ENCODE measurements around the gene STXBP5. TPM values are rescaled to one million over a fixed set of nuclear protein-coding genes. Genes with fewer than 3 reads are reported as not detected.

STXBP5 gene
- total and polyA plus RNA-seq, 9 of the 15 experiments (the other 6 are each of a cell fraction or from before 2014, with no cell fraction given), result 23.3 to 172 (median 71.5) TPM

DNA sequence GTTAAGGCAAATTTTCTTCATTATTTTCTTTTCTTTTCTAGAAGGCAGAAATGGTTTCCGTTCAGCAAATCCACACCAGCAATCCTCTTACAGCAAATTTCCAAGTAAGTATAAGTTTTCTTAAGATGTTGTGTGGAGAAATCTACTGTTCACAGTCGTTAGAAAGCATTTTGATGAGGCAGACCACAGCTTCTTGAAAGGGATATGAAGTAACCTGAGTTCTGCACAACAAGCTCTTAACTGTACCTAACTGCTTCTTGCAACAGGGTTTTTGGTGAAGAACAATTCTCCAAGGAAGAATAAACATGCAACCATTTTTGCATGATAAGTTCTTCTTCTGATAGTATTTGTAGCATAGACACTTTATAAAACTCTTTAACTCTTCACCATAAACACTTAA is 45.3 kb upstream of the STXBP5 start:
- BruUV-seq (replicated peaks), result no TSS peak
- Histone ChIP-seq H3K79me2 (ENCODE audit: control insufficient read depth, insufficient read depth, low read length) (no peaks in the 10 kb centered on the region), H3K9me3 (replicated peaks; ENCODE audit: control insufficient read depth, insufficient read depth, low read depth, low read length) (peaks cover 5% of the 10 kb centered on the region), H3K9ac (ENCODE audit: insufficient read depth in 1 of 2, low read depth in 2 of 2, low read length in 2 of 2) (peak overlapping the region in 1 of 2 experiments; percentile 68; a peak in 2 of 4 replicates), H3K36me3 (ENCODE audit: control insufficient read depth, insufficient read depth, low read length) (peaks cover 5% of the 10 kb centered on the region), H3K4me3 (no peak overlapping the region), H3K27ac (ENCODE audit: extremely low read depth, low read depth, low read length) (peak overlapping the region; percentile 86), H3K4me1 (replicated peaks in 1 of 2; ENCODE audit: control insufficient read depth in 2 of 2, insufficient read depth in 2 of 2, low read length in 2 of 2) (peaks cover 7 to 55% of the 10 kb centered on the region in 2 experiments), H3K4me2 (ENCODE audit: insufficient read depth, low read length) (peak overlapping the region; percentile 13; the same call in 1 of the 2 replicates), H3K27me3 (ENCODE audit: control insufficient read depth in 2 of 2, insufficient read depth in 2 of 2, low read length in 2 of 2) (no peaks in the 10 kb centered on the region), H4K20me1 (replicated peaks; ENCODE audit: control insufficient read depth, insufficient read depth, low read length) (no peaks in the 10 kb centered on the region), H2AFZ (ENCODE audit: low read depth, low read length) (peak overlapping the region; percentile 91), H3K9me1 (ENCODE audit: control insufficient read depth, insufficient read depth, low read length) (no peaks in the 10 kb centered on the region)
- in situ Hi-C loops (cut with MboI), result no loop called here
- FAIRE-seq (no peak), DNase-seq (ENCODE audit: extremely low read depth in 1 of 4, low spot score in 3 of 4) (peak in 1 of 4 experiments; percentile 51), ATAC-seq (peak; percentile 3; the same call in 1 of the 3 replicates)
- peak; percentile 15; the same call in 1 of the 2 replicates for TF ChIP-seq DDX20 (tag; IDR thresholded peaks at IDR 0.05; ENCODE audit: low read depth)
- peak in 1 of 2 experiments; percentile 38; a peak in 1 of 4 replicates for TF ChIP-seq FOXK2 (conservative IDR thresholded peaks at IDR 0.05 in 1 of 2, IDR thresholded peaks at IDR 0.05 in 1 of 2; ENCODE audit: low read depth in 2 of 2)
- TF ChIP-seq, protein P1, sequence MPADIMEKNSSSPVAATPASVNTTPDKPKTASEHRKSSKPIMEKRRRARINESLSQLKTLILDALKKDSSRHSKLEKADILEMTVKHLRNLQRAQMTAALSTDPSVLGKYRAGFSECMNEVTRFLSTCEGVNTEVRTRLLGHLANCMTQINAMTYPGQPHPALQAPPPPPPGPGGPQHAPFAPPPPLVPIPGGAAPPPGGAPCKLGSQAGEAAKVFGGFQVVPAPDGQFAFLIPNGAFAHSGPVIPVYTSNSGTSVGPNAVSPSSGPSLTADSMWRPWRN (IDR thresholded peaks at IDR 0.05; ENCODE audit: low read depth), result no peak
- TF ChIP-seq MAZ (CRISPR knock-in tag; conservative IDR thresholded peaks at IDR 0.05 in 1 of 2, IDR thresholded peaks at IDR 0.05 in 1 of 2), result 0 out of 4 replicates have a peak, but pooled peaks of 1 of the 2 experiments have one; percentile 12
- 0 out of 2 replicates have a peak, but pooled peaks have one; percentile 2 for TF ChIP-seq L3MBTL2 (IDR thresholded peaks at IDR 0.05)
- TF ChIP-seq, protein P2, sequence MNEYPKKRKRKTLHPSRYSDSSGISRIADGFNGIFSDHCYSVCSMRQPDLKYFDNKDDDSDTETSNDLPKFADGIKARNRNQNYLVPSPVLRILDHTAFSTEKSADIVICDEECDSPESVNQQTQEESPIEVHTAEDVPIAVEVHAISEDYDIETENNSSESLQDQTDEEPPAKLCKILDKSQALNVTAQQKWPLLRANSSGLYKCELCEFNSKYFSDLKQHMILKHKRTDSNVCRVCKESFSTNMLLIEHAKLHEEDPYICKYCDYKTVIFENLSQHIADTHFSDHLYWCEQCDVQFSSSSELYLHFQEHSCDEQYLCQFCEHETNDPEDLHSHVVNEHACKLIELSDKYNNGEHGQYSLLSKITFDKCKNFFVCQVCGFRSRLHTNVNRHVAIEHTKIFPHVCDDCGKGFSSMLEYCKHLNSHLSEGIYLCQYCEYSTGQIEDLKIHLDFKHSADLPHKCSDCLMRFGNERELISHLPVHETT (CRISPR knock-in tag; conservative IDR thresholded peaks at IDR 0.05 in 1 of 2, IDR thresholded peaks at IDR 0.05 in 1 of 2), result 0 out of 4 replicates have a peak, but pooled peaks of 1 of the 2 experiments have one; percentile 16
- TF ChIP-seq PTRF (tag; IDR thresholded peaks at IDR 0.05), result no peak
- TF ChIP-seq GTF2E2 (tag; IDR thresholded peaks at IDR 0.05), result 0 out of 2 replicates have a peak, but pooled peaks have one; percentile 15
- TF ChIP-seq FOXJ2 (tag; IDR thresholded peaks at IDR 0.05), result 0 out of 2 replicates have a peak, but pooled peaks have one; percentile 17
- ChIA-PET CTCF (ENCODE audit: low intra/inter-chr PET ratio) (no interaction called here), POLR2A (interaction anchor here (1.2 to 1.4 kb wide), 2 partner anchors 10 to 205 kb away, joined by 3 read pairs; no protein-coding TSS in a partner anchor)
- 6% methylated on average over 2 of the region's 2 CpGs for WGBS (ENCODE audit: insufficient coverage, low coverage, missing lambda C conversion rate)
- intact Hi-C loops (cut with micrococcal nuclease), result no loop called here

All from K562 (cell line).